GM19239 (cell line): Measurements from ENCODE around the gene OR2M4.
"Not testable (repeated sequence)": the region's sequence is repeated elsewhere in the genome, so short reads cannot be mapped to it uniquely, and the experiment has no call there.

Experiments used
- DNase-seq: peaks from one replicate; pipeline ENCODE4 v3.0.0; 2011; ENCODE audit warnings: low spot score; ENCODE audit not compliant: insufficient read length
- FAIRE-seq: peaks from 2 replicates; lab custom pipeline; 2011; peaks lifted over from hg19 to GRCh38; lab: Jason Lieb, UNC

OR2M4 gene

GRCh38 chr1:248231117-248231516 lies at the start of gene OR2M4:
OR2M4 (plus strand) TSS chr1:248231417; CDS start chr1:248238929, 7,512 bp downstream.
- FAIRE-seq (no peak), DNase-seq (no peak)

GRCh38 chr1:248183996-248184395 lies 47.2 kb upstream of the OR2M4 start:
- DNase-seq (no peak), FAIRE-seq (no peak)

- FAIRE-seq, result no peak
These were observed 43.9 kb upstream of the OR2M4 start for GRCh38 chr1:248187363-248187762.

GRCh38 chr1:248189026-248189425 lies 42.2 kb upstream of the OR2M4 start:
- DNase-seq, result no peak
- FAIRE-seq, result no peak

More at GRCh38 chr1:248187363-248187762, 43.9 kb upstream of the OR2M4 start:
- DNase-seq, result no peak

- FAIRE-seq, result no peak
- DNase-seq, result no peak
These were observed 37.1 kb upstream of the OR2M4 start for GRCh38 chr1:248194117-248194516.

GRCh38 chr1:248196965-248197364 lies 34.3 kb upstream of the OR2M4 start, which contains the start of gene OR2M3:
OR2M3 (plus strand) TSS chr1:248197265; CDS start chr1:248203068, 5,803 bp downstream.
- no peak for DNase-seq
- no peak for FAIRE-seq

- FAIRE-seq, result no peak
- no peak for DNase-seq
These were observed 15.3 kb upstream of the OR2M4 start for GRCh38 chr1:248215880-248216279.

- FAIRE-seq (no peak), DNase-seq (no peak)
These were observed 5.7 kb upstream of the OR2M4 start for GRCh38 chr1:248225537-248225936.

- DNase-seq, result no peak
- no peak for FAIRE-seq
These were observed 1.8 kb upstream of the OR2M4 start for GRCh38 chr1:248229360-248229908.

- FAIRE-seq, result no peak
- DNase-seq, result no peak
These were observed 8.3 kb downstream of the OR2M4 start for GRCh38 chr1:248239478-248239877.

GRCh38 chr1:248243204-248243603 lies 12.0 kb downstream of the OR2M4 start:
- DNase-seq (peak; percentile 39), FAIRE-seq (peak; percentile 95)

GRCh38 chr1:248259309-248259708 lies 28.1 kb downstream of the OR2M4 start:
- DNase-seq, FAIRE-seq: not testable (repeated sequence)

- DNase-seq (no peak), FAIRE-seq (no peak)
These were observed 37.0 kb downstream of the OR2M4 start for GRCh38 chr1:248268178-248268577.

- FAIRE-seq, DNase-seq: not testable (repeated sequence)
These were observed 42.0 kb downstream of the OR2M4 start for GRCh38 chr1:248273225-248273624.

- FAIRE-seq, result no peak
- no peak for DNase-seq
These were observed 46.7 kb downstream of the OR2M4 start, which contains the start of gene OR2T33 for GRCh38 chr1:248277876-248278275. OR2T33 (minus strand) TSS chr1:248277976; CDS start chr1:248273814, 4,162 bp downstream.

- no peak for FAIRE-seq
- DNase-seq, result no peak
These were observed 57.2 kb downstream of the OR2M4 start for GRCh38 chr1:248288391-248288790.
